HG02943 (cell line): ENCODE data around the gene MYOZ3.

Experiments used
- ATAC-seq: cut with Tn5 transposase; IDR thresholded peaks from one replicate; pipeline ENCODE4 v1.9.1; 2021; ENCODE audit warnings: mild to moderate bottlenecking, low read depth, moderate library complexity; ENCODE audit not compliant: unreplicated experiment

MYOZ3 gene

DNA sequence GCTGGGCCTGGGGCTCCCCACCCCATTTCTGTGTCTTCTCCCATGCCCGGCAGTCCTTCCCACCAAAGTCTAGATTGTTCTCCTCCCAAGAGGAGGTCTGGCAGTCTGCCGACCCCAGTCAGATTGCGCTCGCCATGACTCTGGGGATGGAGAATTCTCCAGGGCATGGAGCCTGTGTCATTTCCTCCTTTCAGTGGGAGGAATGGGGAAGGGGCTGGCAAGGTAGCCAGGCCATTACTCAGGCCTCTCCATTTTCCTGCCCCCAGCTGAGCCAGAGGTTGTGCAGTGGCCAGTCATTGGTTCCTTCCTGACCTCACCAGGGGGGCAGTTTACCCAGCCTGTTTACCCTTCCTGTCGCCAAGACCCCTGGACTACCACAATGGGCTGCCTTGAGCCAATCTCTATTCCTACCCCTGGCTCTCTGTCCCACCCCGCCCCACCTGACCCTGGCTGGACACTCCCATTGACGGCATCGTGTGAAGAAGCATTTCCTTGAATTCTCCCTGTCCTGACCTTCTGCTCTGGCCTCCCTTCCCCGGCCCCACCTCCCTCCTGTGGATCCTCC, 20.0 kb upstream of the MYOZ3 start:
- ATAC-seq, result no peak

DNA sequence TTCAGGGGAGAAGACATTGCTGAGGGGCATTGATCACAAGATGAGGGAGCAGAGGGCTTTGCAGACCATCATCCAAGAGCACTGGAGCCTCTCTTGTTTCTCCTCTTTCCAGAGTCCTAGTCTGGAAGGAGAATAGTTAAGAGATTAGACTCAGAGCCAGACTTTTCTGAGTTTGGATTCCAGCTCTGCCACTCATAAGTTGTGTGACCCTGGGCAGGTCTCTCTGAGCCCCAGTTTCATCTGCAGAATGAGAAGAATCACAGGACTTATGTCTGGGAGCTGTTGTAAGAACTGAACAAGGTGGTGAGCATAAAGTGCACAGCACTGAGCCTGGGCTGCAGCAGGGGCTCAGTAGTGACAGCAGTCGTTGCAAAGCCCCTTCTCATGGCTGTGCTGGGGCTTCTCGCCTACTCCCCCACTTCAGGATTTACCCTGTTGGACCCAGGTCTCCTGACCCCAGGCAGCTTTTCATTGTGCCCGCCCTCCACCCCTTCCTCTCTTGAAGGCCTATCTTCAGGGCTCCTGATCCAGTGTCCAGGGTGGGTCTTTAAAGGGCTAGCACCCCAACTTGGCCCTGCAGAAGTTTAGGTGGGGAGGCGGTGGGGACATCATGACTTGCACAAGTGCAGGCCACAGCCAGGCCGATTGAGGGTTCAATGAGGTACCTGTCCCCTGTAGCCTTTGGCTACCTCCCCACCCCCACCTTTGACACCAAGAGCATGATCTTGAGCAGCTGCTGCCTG, 19.1 kb upstream of the MYOZ3 start:
- no peak for ATAC-seq

GRCh38 chr5:150642567-150642927, 18.5 kb upstream of the MYOZ3 start:
- ATAC-seq, result no peak

DNA sequence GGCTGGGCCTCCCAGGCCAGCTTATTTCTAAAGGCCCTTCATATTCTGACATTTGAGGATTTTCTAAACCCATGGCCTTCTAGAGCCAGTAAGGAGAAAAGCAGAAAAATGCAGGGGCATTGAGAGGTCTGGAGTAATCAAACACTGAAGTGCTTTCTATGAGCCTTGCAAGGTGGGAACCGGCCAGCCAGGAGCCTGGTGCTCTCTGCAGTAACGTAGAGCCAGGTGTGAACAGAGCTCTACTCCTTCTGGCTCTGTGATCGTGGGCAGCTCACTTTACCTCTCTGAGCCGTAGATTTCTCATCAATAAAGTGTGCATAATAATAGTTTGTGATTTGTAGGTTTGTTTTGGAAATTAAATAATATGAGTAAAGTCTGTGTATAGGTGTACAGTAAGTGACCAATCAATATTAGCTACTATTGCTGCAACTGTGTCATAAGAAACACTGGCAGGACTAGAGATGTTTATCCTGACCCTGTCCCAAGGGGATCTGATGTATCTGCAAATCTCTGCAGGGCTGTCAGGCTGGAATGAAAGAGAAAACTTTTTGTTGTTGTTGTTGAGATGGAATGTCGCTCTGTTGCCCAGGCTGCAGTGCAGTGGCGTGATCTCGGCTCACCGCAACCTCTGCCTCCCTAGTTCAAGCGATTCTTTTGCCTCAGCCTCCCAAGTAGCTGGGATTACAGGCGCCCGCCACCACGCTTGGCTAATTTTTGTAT, 17.9 kb upstream of the MYOZ3 start:
- no peak for ATAC-seq

DNA sequence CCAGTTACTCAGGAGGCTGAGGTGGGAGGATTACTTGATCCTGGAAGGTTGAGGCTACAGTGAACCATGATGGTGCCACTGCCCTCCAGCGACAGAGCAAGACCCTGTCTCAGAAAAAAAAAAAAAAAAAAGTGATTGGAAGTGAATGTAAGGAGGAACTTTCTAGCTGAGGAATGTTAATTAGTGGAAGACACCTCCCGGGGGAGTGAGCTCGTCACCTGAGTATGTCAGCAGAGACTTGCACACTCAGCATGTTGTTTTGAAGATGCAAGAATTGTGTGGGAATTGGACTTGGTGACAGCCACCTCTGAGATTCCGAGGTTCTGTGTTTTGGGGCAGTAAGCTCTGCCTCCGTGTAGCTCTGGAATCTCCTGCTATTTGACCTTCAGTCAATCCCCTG, 17.0 kb upstream of the MYOZ3 start:
- no peak for ATAC-seq

GRCh38 chr5:150644514-150644913, 16.5 kb upstream of the MYOZ3 start:
- no peak for ATAC-seq

DNA sequence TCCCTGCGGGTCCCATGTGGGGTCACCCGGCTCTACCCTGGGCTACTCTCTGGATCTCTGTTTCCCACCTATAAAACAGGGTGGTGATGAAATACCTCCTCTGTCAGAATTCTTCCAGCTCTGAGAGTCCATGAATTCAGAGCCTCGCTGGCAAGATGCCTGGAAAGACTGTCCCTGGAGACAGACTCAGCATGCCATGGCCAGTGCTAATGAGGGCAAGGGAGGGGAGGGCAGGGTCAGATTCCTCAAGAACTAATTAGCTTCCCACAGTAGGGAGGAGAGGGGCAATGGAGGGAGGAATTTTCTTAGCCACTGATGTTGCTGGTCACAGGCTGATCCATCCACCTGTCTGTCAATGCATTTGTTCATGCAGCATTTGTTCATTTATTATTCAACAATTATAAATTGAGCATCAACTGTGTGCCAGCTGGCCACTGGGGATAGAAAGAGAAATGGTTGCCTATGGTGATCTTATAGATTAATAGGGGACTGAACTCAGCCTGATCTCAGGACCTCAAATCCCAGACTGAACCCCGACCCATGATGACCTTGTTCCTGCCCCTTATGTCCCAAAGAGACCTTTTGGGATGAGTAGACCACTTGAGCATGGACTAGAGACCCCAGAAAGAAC, 15.9 kb upstream of the MYOZ3 start:
- no peak for ATAC-seq

- no peak for ATAC-seq
Measured at GRCh38 chr5:150647275-150648251, 13.5 kb upstream of the MYOZ3 start.

GRCh38 chr5:150648294-150649107, 12.6 kb upstream of the MYOZ3 start:
- ATAC-seq, result no peak

GRCh38 chr5:150649108-150650020, 11.7 kb upstream of the MYOZ3 start:
- ATAC-seq, result no peak

- ATAC-seq, result no peak
Measured at GRCh38 chr5:150650021-150651006, 10.7 kb upstream of the MYOZ3 start.

DNA sequence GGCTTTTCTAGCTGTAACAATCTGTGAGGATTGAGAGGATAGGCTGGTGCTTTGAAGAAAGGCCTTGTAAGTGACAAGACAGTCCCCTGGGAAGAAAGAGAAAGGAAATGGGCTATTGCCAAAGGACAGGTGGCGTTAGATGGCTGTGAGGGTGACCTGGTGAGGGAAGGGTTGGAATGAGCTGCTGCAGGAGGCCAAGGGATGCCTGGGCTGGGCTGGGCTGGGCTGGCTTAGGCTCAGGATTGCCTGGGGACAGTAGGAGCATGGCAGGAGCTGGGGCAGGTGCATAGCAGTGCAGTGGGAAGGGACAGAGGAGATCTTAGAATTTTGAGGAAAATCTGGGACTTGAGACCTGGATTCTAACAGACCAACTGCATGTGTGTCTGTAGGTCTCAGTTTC, 9.7 kb upstream of the MYOZ3 start:
- no peak for ATAC-seq

DNA sequence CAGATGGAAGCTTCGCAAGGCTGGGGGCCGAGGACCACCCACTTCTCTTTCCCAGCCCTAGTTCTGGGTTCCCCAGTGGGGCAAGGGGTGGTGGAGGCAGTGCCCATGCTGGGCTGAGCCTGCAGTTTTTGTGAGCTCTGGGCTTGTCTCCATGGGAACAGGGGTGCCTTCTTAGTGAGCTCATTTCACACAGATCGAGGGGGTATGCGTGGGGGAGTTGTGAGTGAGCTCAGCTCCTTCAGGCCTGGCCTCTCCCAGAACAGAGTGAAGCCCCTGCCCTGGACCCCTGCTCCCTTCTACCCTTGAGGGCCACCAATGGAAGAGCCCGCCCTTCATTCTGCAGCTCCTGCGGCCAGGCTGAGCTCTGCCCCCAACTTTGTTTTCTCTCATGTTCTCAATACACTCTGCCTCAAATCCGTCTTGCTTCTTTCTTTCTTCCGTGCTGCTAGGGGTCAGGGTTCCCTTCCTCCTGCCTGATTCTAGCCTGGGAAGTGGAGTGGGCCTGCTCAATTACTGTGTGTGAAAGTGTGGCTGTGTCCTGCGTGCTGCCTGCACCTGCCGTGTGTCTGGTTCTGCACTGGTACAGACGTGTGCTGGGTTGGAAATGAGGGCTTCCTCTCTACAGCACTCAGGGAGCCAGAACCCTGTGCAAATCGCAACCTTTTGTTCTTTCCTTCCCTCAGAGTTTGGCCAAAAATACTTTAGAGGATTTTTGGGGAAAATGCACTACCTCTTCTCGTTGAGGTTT, 9.0 kb upstream of the MYOZ3 start:
- no peak for ATAC-seq

- no peak for ATAC-seq
Measured at GRCh38 chr5:150653145-150653761, 7.8 kb upstream of the MYOZ3 start.

GRCh38 chr5:150653762-150654556, 7.1 kb upstream of the MYOZ3 start:
- no peak for ATAC-seq
